ENCODE measurements around the gene ZNF441. TPM values are rescaled to one million over a fixed set of nuclear protein-coding genes. Genes with fewer than 3 reads are reported as not detected.
A peak's percentile ranks its signal among the peaks of the same experiment; 100 is the strongest.

Gene ZNF441
- total and polyA plus RNA-seq, 2 of the 13 experiments (the other 11 are each of a cell fraction or from before 2014, with no cell fraction given), result 2.8 to 10.0 TPM

GRCh38 chr19:11798391-11799330, 31.9 kb downstream of the ZNF441 start, which contains the start of gene ZNF491 (continued):
- TF ChIP-seq ZMYM4 (CRISPR knock-in tag; IDR thresholded peaks at IDR 0.05), result peak; percentile 53; the same call in 1 of the 2 replicates
- TF ChIP-seq, protein P1, sequence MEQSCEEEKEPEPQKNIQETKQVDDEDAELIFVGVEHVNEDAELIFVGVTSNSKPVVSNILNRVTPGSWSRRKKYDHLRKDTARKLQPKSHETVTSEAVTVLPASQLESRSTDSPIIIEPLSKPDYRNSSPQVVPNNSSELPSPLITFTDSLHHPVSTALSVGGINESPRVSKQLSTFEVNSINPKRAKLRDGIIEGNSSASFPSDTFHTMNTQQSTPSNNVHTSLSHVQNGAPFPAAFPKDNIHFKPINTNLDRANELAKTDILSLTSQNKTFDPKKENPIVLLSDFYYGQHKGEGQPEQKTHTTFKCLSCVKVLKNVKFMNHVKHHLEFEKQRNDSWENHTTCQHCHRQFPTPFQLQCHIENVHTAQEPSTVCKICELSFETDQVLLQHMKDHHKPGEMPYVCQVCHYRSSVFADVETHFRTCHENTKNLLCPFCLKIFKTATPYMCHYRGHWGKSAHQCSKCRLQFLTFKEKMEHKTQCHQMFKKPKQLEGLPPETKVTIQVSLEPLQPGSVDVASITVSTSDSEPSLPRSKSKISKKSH (CRISPR knock-in tag; IDR thresholded peaks at IDR 0.05; ENCODE audit: borderline replicate concordance), result peak; percentile 45; the same call in 1 of the 2 replicates
- TF ChIP-seq KDM3A (CRISPR knock-in tag; IDR thresholded peaks at IDR 0.05; ENCODE audit: low read depth), result no peak
- no peak for TF ChIP-seq MAF1 (CRISPR knock-in tag; IDR thresholded peaks at IDR 0.05; ENCODE audit: borderline replicate concordance)
- no peak for TF ChIP-seq ZNF775 (CRISPR knock-in tag; IDR thresholded peaks at IDR 0.05; ENCODE audit: borderline replicate concordance)
- no peak for TF ChIP-seq SP1 (IDR thresholded peaks at IDR 0.05)
- no peak for TF ChIP-seq SP1 (CRISPR knock-in tag; IDR thresholded peaks at IDR 0.05)
- no peak for TF ChIP-seq TEAD2 (CRISPR knock-in tag; IDR thresholded peaks at IDR 0.05)
- TF ChIP-seq, protein P2, sequence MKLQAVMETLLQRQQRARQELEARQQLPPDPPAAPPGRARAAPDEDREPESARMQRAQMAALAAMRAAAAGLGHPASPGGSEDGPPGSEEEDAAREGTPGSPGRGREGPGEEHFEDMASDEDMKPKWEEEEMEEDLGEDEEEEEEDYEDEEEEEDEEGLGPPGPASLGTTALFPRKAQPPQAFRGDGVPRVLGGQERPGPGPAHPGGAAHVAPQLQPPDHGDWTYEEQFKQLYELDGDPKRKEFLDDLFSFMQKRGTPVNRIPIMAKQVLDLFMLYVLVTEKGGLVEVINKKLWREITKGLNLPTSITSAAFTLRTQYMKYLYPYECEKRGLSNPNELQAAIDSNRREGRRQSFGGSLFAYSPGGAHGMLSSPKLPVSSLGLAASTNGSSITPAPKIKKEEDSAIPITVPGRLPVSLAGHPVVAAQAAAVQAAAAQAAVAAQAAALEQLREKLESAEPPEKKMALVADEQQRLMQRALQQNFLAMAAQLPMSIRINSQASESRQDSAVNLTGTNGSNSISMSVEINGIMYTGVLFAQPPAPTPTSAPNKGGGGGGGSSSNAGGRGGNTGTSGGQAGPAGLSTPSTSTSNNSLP (IDR thresholded peaks at IDR 0.05; ENCODE audit: low read depth, low read length), result no peak
- TF ChIP-seq ASH2L (IDR thresholded peaks at IDR 0.05; ENCODE audit: insufficient read length, low read depth, low read length), result peak; percentile 28
- TF ChIP-seq ZUFSP (CRISPR knock-in tag; IDR thresholded peaks at IDR 0.05; ENCODE audit: borderline replicate concordance), result no peak
- peak; percentile 93 for TF ChIP-seq ZFX (CRISPR knock-in tag; IDR thresholded peaks at IDR 0.05; ENCODE audit: low read depth)
- no peak for TF ChIP-seq FLYWCH1 (CRISPR knock-in tag; IDR thresholded peaks at IDR 0.05)

Data from HepG2 (cell line).